Breast epithelium (tissue), 3 donors: ENCODE results near the gene SDCBP2.

Experiments used
- POLR2A ChIP-seq: fragments of 450-650 bp; IDR thresholded peaks from one replicate; pipeline ENCODE4 v1.6.1; 2016; ENCODE audit warnings: antibody characterized with exemption, mild to moderate bottlenecking, moderate library complexity
- POLR2AphosphoS5 ChIP-seq, 3 donors: sonication (generic); formaldehyde crosslinking; IDR thresholded peaks; one replicate each; pipeline ENCODE4 v1.6.1; 2017; ENCODE audit warnings: antibody characterized with exemption in 3 of 3
- TF ChIP-seq, protein P1 (sequence below), 3 donors: fragments of 450-650 bp; IDR thresholded peaks; one replicate each; pipeline ENCODE4 v1.5.1; 2016 to 2017; ENCODE audit warnings: antibody characterized with exemption in 3 of 3, mild to moderate bottlenecking in 3 of 3, moderate library complexity in 3 of 3

- TF ChIP-seq, protein P1, sequence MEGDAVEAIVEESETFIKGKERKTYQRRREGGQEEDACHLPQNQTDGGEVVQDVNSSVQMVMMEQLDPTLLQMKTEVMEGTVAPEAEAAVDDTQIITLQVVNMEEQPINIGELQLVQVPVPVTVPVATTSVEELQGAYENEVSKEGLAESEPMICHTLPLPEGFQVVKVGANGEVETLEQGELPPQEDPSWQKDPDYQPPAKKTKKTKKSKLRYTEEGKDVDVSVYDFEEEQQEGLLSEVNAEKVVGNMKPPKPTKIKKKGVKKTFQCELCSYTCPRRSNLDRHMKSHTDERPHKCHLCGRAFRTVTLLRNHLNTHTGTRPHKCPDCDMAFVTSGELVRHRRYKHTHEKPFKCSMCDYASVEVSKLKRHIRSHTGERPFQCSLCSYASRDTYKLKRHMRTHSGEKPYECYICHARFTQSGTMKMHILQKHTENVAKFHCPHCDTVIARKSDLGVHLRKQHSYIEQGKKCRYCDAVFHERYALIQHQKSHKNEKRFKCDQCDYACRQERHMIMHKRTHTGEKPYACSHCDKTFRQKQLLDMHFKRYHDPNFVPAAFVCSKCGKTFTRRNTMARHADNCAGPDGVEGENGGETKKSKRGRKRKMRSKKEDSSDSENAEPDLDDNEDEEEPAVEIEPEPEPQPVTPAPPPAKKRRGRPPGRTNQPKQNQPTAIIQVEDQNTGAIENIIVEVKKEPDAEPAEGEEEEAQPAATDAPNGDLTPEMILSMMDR (IDR thresholded peaks at IDR 0.05) = no peak
- no peak for TF ChIP-seq POLR2A
- TF ChIP-seq POLR2AphosphoS5 (IDR thresholded peaks at IDR 0.05) = no peak
Observed at GRCh38 chr20:1337441-1337840, 8.5 kb upstream of the SDCBP2 start.
